ENCODE results near the gene OR52E4.

The OR52E4 gene

GRCh38 chr11:5929571-5930368, 49.3 kb downstream of the OR52E4 start:
- no peak for DNase-seq (ENCODE audit: low spot score)

- DNase-seq (ENCODE audit: low spot score), result no peak
These were observed 50.2 kb downstream of the OR52E4 start for GRCh38 chr11:5930614-5931013.

GRCh38 chr11:5931061-5931460, 50.6 kb downstream of the OR52E4 start:
- DNase-seq (ENCODE audit: low spot score), result no peak

GRCh38 chr11:5932671-5933070, 52.2 kb downstream of the OR52E4 start:
- no peak for DNase-seq (ENCODE audit: low spot score)

GRCh38 chr11:5933116-5933515, 52.7 kb downstream of the OR52E4 start:
- no peak for DNase-seq (ENCODE audit: low spot score)
